Activated T-cell treated with anti-CD3 and anti-CD28 coated beads, Interleukin-2, amount 50 U/mL, for 24 hours (primary cell): ENCODE data around the gene PDE10A.

Experiments
- DNase-seq: peaks from one replicate; pipeline ENCODE4 v3.0.0-alpha.2; 2020
- H3K27ac Mint-ChIP-seq: 2 replicates; pipeline ENCODE4 v1.8.0; 2020; ENCODE audit warnings: mild to moderate bottlenecking, mixed read lengths
- H3K27me3 Mint-ChIP-seq: 2 replicates; pipeline ENCODE4 v1.8.0; 2020; ENCODE audit warnings: mixed read lengths
- H3K36me3 Mint-ChIP-seq: 2 replicates; pipeline ENCODE4 v1.8.0; 2020; ENCODE audit warnings: low read depth, mixed read lengths
- H3K4me1 Mint-ChIP-seq: 2 replicates; pipeline ENCODE4 v1.8.0; 2020; ENCODE audit warnings: low read depth, mixed read lengths
- H3K4me3 Mint-ChIP-seq: 2 replicates; pipeline ENCODE4 v1.8.0; 2020; ENCODE audit warnings: mild to moderate bottlenecking, moderate library complexity, mixed read lengths
- H3K9me3 Mint-ChIP-seq: 2 replicates; pipeline ENCODE4 v1.8.0; 2020; ENCODE audit warnings: mixed read lengths

PDE10A gene

GRCh38 chr6:165417278-165417865 lies 245.7 kb downstream of the PDE10A start:
- H3K4me3 Mint-ChIP-seq = no peak overlapping the region
- DNase-seq = no peak
- no peak overlapping the region for H3K27ac Mint-ChIP-seq
- no peaks in the 10 kb centered on the region for H3K27me3 Mint-ChIP-seq
- peaks cover 2% of the 10 kb centered on the region for H3K9me3 Mint-ChIP-seq
- H3K4me1 Mint-ChIP-seq = no peaks in the 10 kb centered on the region
- no peaks in the 10 kb centered on the region for H3K36me3 Mint-ChIP-seq

- Mint-ChIP-seq H3K4me3 (no peak overlapping the region), H3K27ac (no peak overlapping the region), H3K4me1 (no peaks in the 10 kb centered on the region), H3K27me3 (no peaks in the 10 kb centered on the region), H3K9me3 (peaks cover 12% of the 10 kb centered on the region), H3K36me3 (no peaks in the 10 kb centered on the region)
- no peak for DNase-seq
Measured at GRCh38 chr6:165404697-165405096, 258.3 kb downstream of the PDE10A start.

- Mint-ChIP-seq H3K9me3 (peaks cover 12% of the 10 kb centered on the region), H3K27me3 (no peaks in the 10 kb centered on the region), H3K36me3 (no peaks in the 10 kb centered on the region), H3K27ac (no peak overlapping the region), H3K4me3 (no peak overlapping the region), H3K4me1 (no peaks in the 10 kb centered on the region)
- no peak for DNase-seq
Measured at GRCh38 chr6:165404296-165404695, 258.7 kb downstream of the PDE10A start.

GRCh38 chr6:165403006-165403595 lies 259.9 kb downstream of the PDE10A start:
- DNase-seq = no peak
- no peak overlapping the region for H3K27ac Mint-ChIP-seq
- no peaks in the 10 kb centered on the region for H3K4me1 Mint-ChIP-seq
- no peaks in the 10 kb centered on the region for H3K36me3 Mint-ChIP-seq
- no peaks in the 10 kb centered on the region for H3K27me3 Mint-ChIP-seq
- peaks cover 12% of the 10 kb centered on the region for H3K9me3 Mint-ChIP-seq
- H3K4me3 Mint-ChIP-seq = no peak overlapping the region

GRCh38 chr6:165401092-165401491 lies 261.9 kb downstream of the PDE10A start:
- H3K36me3 Mint-ChIP-seq = no peaks in the 10 kb centered on the region
- H3K27ac Mint-ChIP-seq = no peak overlapping the region
- no peaks in the 10 kb centered on the region for H3K27me3 Mint-ChIP-seq
- DNase-seq = no peak
- H3K4me1 Mint-ChIP-seq = no peaks in the 10 kb centered on the region
- H3K9me3 Mint-ChIP-seq = peaks cover 12% of the 10 kb centered on the region
- no peak overlapping the region for H3K4me3 Mint-ChIP-seq

- no peak for DNase-seq
- no peak overlapping the region for H3K4me3 Mint-ChIP-seq
- no peaks in the 10 kb centered on the region for H3K36me3 Mint-ChIP-seq
- no peaks in the 10 kb centered on the region for H3K4me1 Mint-ChIP-seq
- H3K27ac Mint-ChIP-seq = no peak overlapping the region
- peaks cover 4% of the 10 kb centered on the region for H3K9me3 Mint-ChIP-seq
- H3K27me3 Mint-ChIP-seq = no peaks in the 10 kb centered on the region
Measured at GRCh38 chr6:165390475-165390874, 272.6 kb downstream of the PDE10A start.

GRCh38 chr6:165389534-165389933 lies 273.5 kb downstream of the PDE10A start:
- no peaks in the 10 kb centered on the region for H3K36me3 Mint-ChIP-seq

GRCh38 chr6:165383323-165383722 lies 279.7 kb downstream of the PDE10A start:
- Mint-ChIP-seq H3K9me3 (peaks cover 12% of the 10 kb centered on the region), H3K4me3 (no peak overlapping the region), H3K27me3 (no peaks in the 10 kb centered on the region)

More at GRCh38 chr6:165389534-165389933, 273.5 kb downstream of the PDE10A start:
- no peak overlapping the region for H3K27ac Mint-ChIP-seq
- H3K27me3 Mint-ChIP-seq = no peaks in the 10 kb centered on the region
- H3K9me3 Mint-ChIP-seq = peaks cover 9% of the 10 kb centered on the region
- DNase-seq = no peak
- H3K4me1 Mint-ChIP-seq = no peaks in the 10 kb centered on the region
- H3K4me3 Mint-ChIP-seq = no peak overlapping the region

GRCh38 chr6:165376100-165376499 lies 286.9 kb downstream of the PDE10A start:
- Mint-ChIP-seq H3K27ac (no peak overlapping the region), H3K9me3 (peaks cover 6% of the 10 kb centered on the region), H3K4me1 (no peaks in the 10 kb centered on the region), H3K36me3 (no peaks in the 10 kb centered on the region), H3K4me3 (no peak overlapping the region), H3K27me3 (no peaks in the 10 kb centered on the region)
- DNase-seq = no peak

More at GRCh38 chr6:165383323-165383722, 279.7 kb downstream of the PDE10A start:
- no peaks in the 10 kb centered on the region for H3K4me1 Mint-ChIP-seq
- no peak overlapping the region for H3K27ac Mint-ChIP-seq
- no peak for DNase-seq
- no peaks in the 10 kb centered on the region for H3K36me3 Mint-ChIP-seq

GRCh38 chr6:165365371-165365770 lies 297.7 kb downstream of the PDE10A start:
- DNase-seq = no peak

GRCh38 chr6:165345700-165346099 lies 317.3 kb downstream of the PDE10A start:
- H3K36me3 Mint-ChIP-seq = no peaks in the 10 kb centered on the region
- H3K27ac Mint-ChIP-seq = no peak overlapping the region
- H3K4me1 Mint-ChIP-seq = no peaks in the 10 kb centered on the region
- H3K4me3 Mint-ChIP-seq = no peak overlapping the region
- DNase-seq = no peak
- H3K9me3 Mint-ChIP-seq = peaks cover 18% of the 10 kb centered on the region
- H3K27me3 Mint-ChIP-seq = no peaks in the 10 kb centered on the region

More at GRCh38 chr6:165365371-165365770, 297.7 kb downstream of the PDE10A start:
- Mint-ChIP-seq H3K27ac (no peak overlapping the region), H3K9me3 (peaks cover 13% of the 10 kb centered on the region), H3K4me3 (no peak overlapping the region), H3K36me3 (no peaks in the 10 kb centered on the region), H3K27me3 (no peaks in the 10 kb centered on the region), H3K4me1 (no peaks in the 10 kb centered on the region)

- Mint-ChIP-seq H3K27ac (no peak overlapping the region), H3K36me3 (no peaks in the 10 kb centered on the region), H3K4me3 (no peak overlapping the region), H3K9me3 (peaks cover 4% of the 10 kb centered on the region), H3K27me3 (no peaks in the 10 kb centered on the region), H3K4me1 (no peaks in the 10 kb centered on the region)
- DNase-seq = no peak
Measured at GRCh38 chr6:165340532-165340931, 322.5 kb downstream of the PDE10A start.

- DNase-seq = no peak
- Mint-ChIP-seq H3K4me3 (no peak overlapping the region), H3K27ac (no peak overlapping the region), H3K36me3 (no peaks in the 10 kb centered on the region), H3K27me3 (no peaks in the 10 kb centered on the region), H3K9me3 (peaks cover 18% of the 10 kb centered on the region), H3K4me1 (no peaks in the 10 kb centered on the region)
Measured at GRCh38 chr6:165325609-165326008, 337.4 kb downstream of the PDE10A start.

GRCh38 chr6:165321555-165322145 lies 341.4 kb downstream of the PDE10A start:
- no peak for DNase-seq
- Mint-ChIP-seq H3K27ac (no peak overlapping the region), H3K36me3 (no peaks in the 10 kb centered on the region), H3K9me3 (peaks cover 25% of the 10 kb centered on the region), H3K4me3 (no peak overlapping the region), H3K27me3 (no peaks in the 10 kb centered on the region), H3K4me1 (no peaks in the 10 kb centered on the region)

- Mint-ChIP-seq H3K27me3 (no peaks in the 10 kb centered on the region), H3K27ac (no peak overlapping the region), H3K4me1 (no peaks in the 10 kb centered on the region), H3K4me3 (no peak overlapping the region), H3K36me3 (no peaks in the 10 kb centered on the region), H3K9me3 (peaks cover 25% of the 10 kb centered on the region)
- no peak for DNase-seq
Measured at GRCh38 chr6:165321150-165321549, 341.9 kb downstream of the PDE10A start.
